K562 (cell line): ENCODE measurements around the gene TENM3. TPM values are rescaled to one million over a fixed set of nuclear protein-coding genes. Genes with fewer than 3 reads are reported as not detected.

Experiments
- ATAC-seq: fragments of 200-7000 bp; cut with Tn5 transposase; 3 replicates; pipeline ENCODE4 v1.9.1; 2020; ENCODE audit warnings: moderate library complexity
- BruUV-seq: library from RNA; stranded (reverse); fragments of 400-500 nt; replicated peaks from 2 replicates; lab custom pipeline; 2021; lab: Mats Ljungman, UMichigan
- CTCF ChIA-PET: fragments of 300-600 bp; formaldehyde crosslinking; extraction: SDS; loops from one replicate; lab custom pipeline; 2021; ENCODE audit warnings: low intra/inter-chr PET ratio; lab: Yijun Ruan, JAX
- POLR2A ChIA-PET: fragments of 300-600, 350-650 bp; sonication (Branson Sonifier 250); formaldehyde crosslinking; extraction: SDS; loops from one replicate; lab custom pipeline; 2021; ENCODE audit warnings: antibody characterized with exemption, inconsistent platforms; lab: Yijun Ruan, JAX
- DNase-seq, 4 experiments: peaks; one replicate each; pipeline versions ENCODE4 v3.0.0 to v3.0.0-alpha.2; 2011 to 2018; ENCODE audit warnings: low spot score in 3 of 4, mixed read lengths in 3 of 4; ENCODE audit errors: extremely low read depth in 1 of 4
- FAIRE-seq: peaks from 2 replicates; lab custom pipeline; 2011; peaks lifted over from hg19 to GRCh38; lab: Jason Lieb, UNC
- H2AFZ ChIP-seq: 2 replicates; pipeline ENCODE4 v1.6.0; 2011; ENCODE audit warnings: low read depth, low read length, control low read depth, inconsistent platforms
- H3K27ac ChIP-seq: fragments of 200-600 bp; 3 replicates; pipeline ENCODE4 v1.8.0; 2011; ENCODE audit warnings: low read depth, mild to moderate bottlenecking, control low read depth, inconsistent platforms, low read length, moderate library complexity, mixed read lengths; ENCODE audit errors: extremely low read depth
- H3K27me3 ChIP-seq, 2 experiments: fragments of 300-600 bp in 1 of 2; 2 replicates in 1 of 2; 3 replicates in 1 of 2; pipeline versions ENCODE4 v1.6.0 to v1.8.0; 2011; ENCODE audit warnings: inconsistent platforms in 2 of 2, low read length in 2 of 2, mild to moderate bottlenecking in 1 of 2, mixed read lengths in 1 of 2, moderate library complexity in 1 of 2; ENCODE audit not compliant: control insufficient read depth in 2 of 2, insufficient read depth in 2 of 2
- H3K36me3 ChIP-seq: fragments of 300-600 bp; 3 replicates; pipeline ENCODE4 v1.8.0; 2011; ENCODE audit warnings: mild to moderate bottlenecking, low read length, inconsistent platforms; ENCODE audit not compliant: control insufficient read depth, insufficient read depth
- H3K4me1 ChIP-seq, 2 experiments: fragments of 200-600 bp in 1 of 2; replicated peaks in 1 of 2; 2 replicates in 1 of 2; 3 replicates in 1 of 2; pipeline versions ENCODE4 v1.5.1 to v1.8.0; 2011; ENCODE audit warnings: inconsistent platforms in 2 of 2, low read length in 2 of 2, mild to moderate bottlenecking in 1 of 2, mixed read lengths in 1 of 2, moderate library complexity in 1 of 2; ENCODE audit not compliant: control insufficient read depth in 2 of 2, insufficient read depth in 2 of 2
- H3K4me2 ChIP-seq: 2 replicates; pipeline ENCODE4 v1.6.1; 2011; ENCODE audit warnings: low read length, control low read depth, inconsistent platforms, mixed read lengths; ENCODE audit not compliant: insufficient read depth
- H3K4me3 ChIP-seq: fragments of 200-600 bp; sonication (generic), shearing (Covaris generic); 2 replicates; pipeline ENCODE4 v1.5.1; 2016; ENCODE audit warnings: control low read depth, inconsistent platforms
- H3K79me2 ChIP-seq: fragments of 200-600 bp; 3 replicates; pipeline ENCODE4 v1.8.0; 2011; ENCODE audit warnings: low read length, inconsistent platforms; ENCODE audit not compliant: control insufficient read depth, insufficient read depth
- H3K9ac ChIP-seq, 2 experiments: 2 replicates each; pipeline versions ENCODE4 v1.6.0 to v1.6.1; 2011; ENCODE audit warnings: low read depth in 2 of 2, low read length in 2 of 2, control low read depth in 1 of 2, inconsistent platforms in 1 of 2, mild to moderate bottlenecking in 1 of 2, mixed read lengths in 1 of 2; ENCODE audit not compliant: insufficient read depth in 1 of 2
- H3K9me1 ChIP-seq: one replicate; pipeline ENCODE4 v1.6.0; 2011; ENCODE audit warnings: inconsistent platforms, mild to moderate bottlenecking, low read length, moderate library complexity; ENCODE audit not compliant: control insufficient read depth, insufficient read depth
- H3K9me3 ChIP-seq: replicated peaks from 2 replicates; pipeline ENCODE4 v1.5.1; 2011; ENCODE audit warnings: low read depth, low read length, inconsistent platforms; ENCODE audit not compliant: control insufficient read depth, insufficient read depth
- H4K20me1 ChIP-seq: replicated peaks from 2 replicates; pipeline ENCODE4 v1.6.1; 2011; ENCODE audit warnings: low read length, inconsistent platforms, mixed read lengths; ENCODE audit not compliant: control insufficient read depth, insufficient read depth
- BRF1 ChIP-seq: IDR thresholded peaks from 3 replicates; pipeline ENCODE4 v1.6.1; 2011; ENCODE audit warnings: borderline replicate concordance, mild to moderate bottlenecking; ENCODE audit not compliant: insufficient read length; ENCODE audit errors: extremely low read depth
- CBX1 ChIP-seq: sonication (generic); IDR thresholded peaks from 2 replicates; pipeline ENCODE4 v1.6.1; 2016; ENCODE audit warnings: antibody characterized with exemption, low read depth, mild to moderate bottlenecking
- HDAC1 ChIP-seq, 2 experiments: fragments of 450-650 bp; IDR thresholded peaks; 2 replicates each; pipeline ENCODE4 v1.6.1; 2016 to 2017; ENCODE audit warnings: inconsistent platforms in 1 of 2, mild to moderate bottlenecking in 1 of 2, moderate library complexity in 1 of 2
- KDM5B ChIP-seq: fragments of 200-600 bp; sonication (generic); IDR thresholded peaks from 2 replicates; pipeline ENCODE4 v1.6.1; 2012; ENCODE audit warnings: low read depth, mild to moderate bottlenecking, moderate library complexity, low read length, control low read depth, inconsistent platforms; ENCODE audit not compliant: insufficient replicate concordance
- KLF13 ChIP-seq: fragments of 450-650 bp; IDR thresholded peaks from 2 replicates; pipeline ENCODE4 v1.6.1; 2016; ENCODE audit warnings: missing genetic modification characterization, low read depth, mild to moderate bottlenecking, missing compliant biosample characterization, moderate library complexity, borderline replicate concordance
- MYC ChIP-seq, 2 experiments: fragments of 250-450 bp in 1 of 2; sonication (Bioruptor Pico) in 1 of 2; IDR thresholded peaks; 2 replicates each; pipeline versions ENCODE4 v1.5.1 to v1.6.1; 2012 to 2021; ENCODE audit warnings: low read depth in 2 of 2, borderline replicate concordance in 1 of 2, improper control_type of control experiment in 1 of 2, low read length in 1 of 2, mild to moderate bottlenecking in 1 of 2, moderate library complexity in 1 of 2
- NUFIP1 ChIP-seq: fragments of 450-650 bp; IDR thresholded peaks from 2 replicates; pipeline ENCODE4 v1.6.1; 2018; ENCODE audit not compliant: partially characterized antibody
- SREBF2 ChIP-seq: sonication (generic); formaldehyde crosslinking; IDR thresholded peaks from 2 replicates; pipeline ENCODE4 v1.4.0; 2020; ENCODE audit warnings: mild to moderate bottlenecking, missing genetic modification reagents
- TEAD1 ChIP-seq, 2 experiments: fragments of 450-650 bp in 1 of 2; sonication (generic) in 1 of 2; formaldehyde crosslinking; IDR thresholded peaks; 2 replicates each; pipeline versions ENCODE4 v1.4.0 to v1.8.0; 2020 to 2022; ENCODE audit warnings: mild to moderate bottlenecking in 2 of 2, missing genetic modification reagents in 1 of 2
- TSC22D4 ChIP-seq: fragments of 450-650 bp; IDR thresholded peaks from 2 replicates; pipeline ENCODE4 v1.6.1; 2016; ENCODE audit warnings: missing genetic modification characterization, missing biosample characterization, control low read depth
- ZFPM2 ChIP-seq: fragments of 250-450 bp; sonication (Bioruptor Pico); IDR thresholded peaks from 2 replicates; pipeline ENCODE4 v1.5.1; 2022; ENCODE audit warnings: mild to moderate bottlenecking
- ZNF24 ChIP-seq: fragments of 450-650 bp; IDR thresholded peaks from 2 replicates; pipeline ENCODE4 v1.6.1; 2016
- WGBS: fragments of 100-300 bp; shearing (Covaris generic); methylation state at CpG from one replicate; pipeline ENCODE4 v1.1.6; 2016; ENCODE audit warnings: low coverage, mixed read lengths; ENCODE audit not compliant: insufficient coverage; ENCODE audit errors: missing lambda C conversion rate; 5-methylcytosine and 5-hydroxymethylcytosine counted together
- in situ Hi-C: fragments of 300-500 bp; cut with MboI; formaldehyde crosslinking; loops from 4 replicates; pipeline ENCODE4 v1.15.0; 2018; ENCODE audit warnings: inconsistent platforms, mixed read lengths
- intact Hi-C: fragments of 100-400 bp; cut with micrococcal nuclease; formaldehyde crosslinking; loops from 2 replicates; pipeline ENCODE4 v1.14.2; 2022
- polyA plus RNA-seq, 8 experiments: library from polyadenylated mRNA; depleted of rRNA in 4 of 8; stranded (reverse) in 5 of 8; unstranded in 3 of 8; fragments of >200 nt; fragmentation: Nextera tagmentation in 2 of 8; fragmentation: Illumina TruSeq in 1 of 8; extraction: Ambion mirVana in 2 of 8; extraction: Trizol in 1 of 8; gene quantifications; 2 replicates each; pipeline versions ENCODE4 v1.2.1 to v1.2.3, GENCODE V29; 2011 to 2014; ENCODE audit warnings: inconsistent platforms in 1 of 8, missing spikeins in 1 of 8
- total RNA-seq, 7 experiments: library from RNA; depleted of rRNA in 6 of 7; stranded (reverse); fragments of >200 nt in 6 of 7; fragmentation: Illumina TruSeq in 2 of 7; extraction: Trizol in 2 of 7; gene quantifications; 2 replicates each; pipeline versions ENCODE4 v1.2.1 to v1.2.3, GENCODE V29; 2011 to 2021; ENCODE audit warnings: low replicate concordance in 1 of 7
- TF ChIP-seq, protein P1 (sequence below): sonication (generic); formaldehyde crosslinking; IDR thresholded peaks from 2 replicates; pipeline ENCODE4 v1.8.0; 2022; ENCODE audit warnings: mild to moderate bottlenecking, missing genetic modification reagents
- TF ChIP-seq, protein P2 (sequence below): IDR thresholded peaks from 2 replicates; pipeline ENCODE4 v1.6.1; 2011; ENCODE audit warnings: borderline replicate concordance, low read depth, mild to moderate bottlenecking, moderate library complexity, low read length; ENCODE audit not compliant: insufficient read depth, poor library complexity, severe bottlenecking
- TF ChIP-seq, protein P3 (sequence below): sonication (generic); formaldehyde crosslinking; IDR thresholded peaks from 2 replicates; pipeline ENCODE4 v1.8.0; 2022; ENCODE audit warnings: mild to moderate bottlenecking, missing genetic modification reagents

TENM3 gene
- total and polyA plus RNA-seq, 9 of the 15 experiments (the other 6 are each of a cell fraction or from before 2014, with no cell fraction given): 0.01 to 0.02 TPM; not detected in 7

DNA sequence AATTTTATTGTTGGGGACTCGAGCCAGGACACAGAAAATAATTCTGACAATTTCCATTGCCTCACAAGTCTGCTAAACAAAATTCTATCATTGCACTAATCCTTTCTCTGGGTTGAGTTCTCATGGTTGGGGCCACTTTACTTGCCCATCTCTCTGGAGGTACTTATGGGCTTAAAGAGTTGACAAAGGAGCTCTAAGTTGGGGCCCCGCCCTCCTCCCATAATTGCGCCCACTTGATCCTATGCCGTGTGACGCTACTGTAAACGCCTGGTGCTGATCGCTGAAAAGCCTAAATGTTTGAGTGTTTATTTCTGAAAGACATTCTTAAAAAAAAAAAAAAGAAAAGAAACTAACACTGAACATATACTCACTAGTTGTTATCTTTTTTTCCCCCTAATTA is 103.0 kb downstream of the TENM3 start:
- no peak for ATAC-seq
- intact Hi-C loops: no loop called here
- WGBS: 2% methylated on average over 7 of the region's 7 CpGs
- in situ Hi-C loops: no loop called here
- Histone ChIP-seq H3K79me2 (no peaks in the 10 kb centered on the region), H3K27ac (no peak overlapping the region), H3K4me2 (no peak overlapping the region), H3K9me1 (no peaks in the 10 kb centered on the region), H3K9ac (no peak overlapping the region), H4K20me1 (no peaks in the 10 kb centered on the region; the same call in 1 of the 2 replicates), H3K27me3 (no peaks in the 10 kb centered on the region), H3K4me1 (no peaks in the 10 kb centered on the region), H2AFZ (no peak overlapping the region), H3K9me3 (no peaks in the 10 kb centered on the region), H3K4me3 (no peak overlapping the region), H3K36me3 (no peaks in the 10 kb centered on the region)
- no peak for FAIRE-seq
- ChIA-PET CTCF (no interaction called here), POLR2A (no interaction called here)
- no peak for DNase-seq
- no TSS peak for BruUV-seq
- TF ChIP-seq, protein P1, sequence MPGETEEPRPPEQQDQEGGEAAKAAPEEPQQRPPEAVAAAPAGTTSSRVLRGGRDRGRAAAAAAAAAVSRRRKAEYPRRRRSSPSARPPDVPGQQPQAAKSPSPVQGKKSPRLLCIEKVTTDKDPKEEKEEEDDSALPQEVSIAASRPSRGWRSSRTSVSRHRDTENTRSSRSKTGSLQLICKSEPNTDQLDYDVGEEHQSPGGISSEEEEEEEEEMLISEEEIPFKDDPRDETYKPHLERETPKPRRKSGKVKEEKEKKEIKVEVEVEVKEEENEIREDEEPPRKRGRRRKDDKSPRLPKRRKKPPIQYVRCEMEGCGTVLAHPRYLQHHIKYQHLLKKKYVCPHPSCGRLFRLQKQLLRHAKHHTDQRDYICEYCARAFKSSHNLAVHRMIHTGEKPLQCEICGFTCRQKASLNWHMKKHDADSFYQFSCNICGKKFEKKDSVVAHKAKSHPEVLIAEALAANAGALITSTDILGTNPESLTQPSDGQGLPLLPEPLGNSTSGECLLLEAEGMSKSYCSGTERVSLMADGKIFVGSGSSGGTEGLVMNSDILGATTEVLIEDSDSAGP (CRISPR knock-in tag): no peak
- no peak for TF ChIP-seq SREBF2 (CRISPR knock-in tag)
- no peak for TF ChIP-seq KDM5B
- no peak for TF ChIP-seq ZNF24
- TF ChIP-seq, protein P2, sequence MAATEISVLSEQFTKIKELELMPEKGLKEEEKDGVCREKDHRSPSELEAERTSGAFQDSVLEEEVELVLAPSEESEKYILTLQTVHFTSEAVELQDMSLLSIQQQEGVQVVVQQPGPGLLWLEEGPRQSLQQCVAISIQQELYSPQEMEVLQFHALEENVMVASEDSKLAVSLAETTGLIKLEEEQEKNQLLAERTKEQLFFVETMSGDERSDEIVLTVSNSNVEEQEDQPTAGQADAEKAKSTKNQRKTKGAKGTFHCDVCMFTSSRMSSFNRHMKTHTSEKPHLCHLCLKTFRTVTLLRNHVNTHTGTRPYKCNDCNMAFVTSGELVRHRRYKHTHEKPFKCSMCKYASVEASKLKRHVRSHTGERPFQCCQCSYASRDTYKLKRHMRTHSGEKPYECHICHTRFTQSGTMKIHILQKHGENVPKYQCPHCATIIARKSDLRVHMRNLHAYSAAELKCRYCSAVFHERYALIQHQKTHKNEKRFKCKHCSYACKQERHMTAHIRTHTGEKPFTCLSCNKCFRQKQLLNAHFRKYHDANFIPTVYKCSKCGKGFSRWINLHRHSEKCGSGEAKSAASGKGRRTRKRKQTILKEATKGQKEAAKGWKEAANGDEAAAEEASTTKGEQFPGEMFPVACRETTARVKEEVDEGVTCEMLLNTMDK: no peak
- TF ChIP-seq CBX1: no peak
- no peak for TF ChIP-seq NUFIP1
- no peak for TF ChIP-seq KLF13
- no peak for TF ChIP-seq ZFPM2 (CRISPR knock-in tag)
- no peak for TF ChIP-seq MYC (IDR thresholded peaks at IDR 0.05; ENCODE audit: low read depth, low read length)
- TF ChIP-seq MYC (CRISPR knock-in tag; IDR thresholded peaks at IDR 0.05; ENCODE audit: borderline replicate concordance, low read depth): no peak
- no peak for TF ChIP-seq TSC22D4 (tag)
- TF ChIP-seq HDAC1 (IDR thresholded peaks at IDR 0.05): no peak
- no peak for TF ChIP-seq BRF1
- TF ChIP-seq TEAD1 (CRISPR knock-in tag; IDR thresholded peaks at IDR 0.05): no peak
- TF ChIP-seq, protein P3, sequence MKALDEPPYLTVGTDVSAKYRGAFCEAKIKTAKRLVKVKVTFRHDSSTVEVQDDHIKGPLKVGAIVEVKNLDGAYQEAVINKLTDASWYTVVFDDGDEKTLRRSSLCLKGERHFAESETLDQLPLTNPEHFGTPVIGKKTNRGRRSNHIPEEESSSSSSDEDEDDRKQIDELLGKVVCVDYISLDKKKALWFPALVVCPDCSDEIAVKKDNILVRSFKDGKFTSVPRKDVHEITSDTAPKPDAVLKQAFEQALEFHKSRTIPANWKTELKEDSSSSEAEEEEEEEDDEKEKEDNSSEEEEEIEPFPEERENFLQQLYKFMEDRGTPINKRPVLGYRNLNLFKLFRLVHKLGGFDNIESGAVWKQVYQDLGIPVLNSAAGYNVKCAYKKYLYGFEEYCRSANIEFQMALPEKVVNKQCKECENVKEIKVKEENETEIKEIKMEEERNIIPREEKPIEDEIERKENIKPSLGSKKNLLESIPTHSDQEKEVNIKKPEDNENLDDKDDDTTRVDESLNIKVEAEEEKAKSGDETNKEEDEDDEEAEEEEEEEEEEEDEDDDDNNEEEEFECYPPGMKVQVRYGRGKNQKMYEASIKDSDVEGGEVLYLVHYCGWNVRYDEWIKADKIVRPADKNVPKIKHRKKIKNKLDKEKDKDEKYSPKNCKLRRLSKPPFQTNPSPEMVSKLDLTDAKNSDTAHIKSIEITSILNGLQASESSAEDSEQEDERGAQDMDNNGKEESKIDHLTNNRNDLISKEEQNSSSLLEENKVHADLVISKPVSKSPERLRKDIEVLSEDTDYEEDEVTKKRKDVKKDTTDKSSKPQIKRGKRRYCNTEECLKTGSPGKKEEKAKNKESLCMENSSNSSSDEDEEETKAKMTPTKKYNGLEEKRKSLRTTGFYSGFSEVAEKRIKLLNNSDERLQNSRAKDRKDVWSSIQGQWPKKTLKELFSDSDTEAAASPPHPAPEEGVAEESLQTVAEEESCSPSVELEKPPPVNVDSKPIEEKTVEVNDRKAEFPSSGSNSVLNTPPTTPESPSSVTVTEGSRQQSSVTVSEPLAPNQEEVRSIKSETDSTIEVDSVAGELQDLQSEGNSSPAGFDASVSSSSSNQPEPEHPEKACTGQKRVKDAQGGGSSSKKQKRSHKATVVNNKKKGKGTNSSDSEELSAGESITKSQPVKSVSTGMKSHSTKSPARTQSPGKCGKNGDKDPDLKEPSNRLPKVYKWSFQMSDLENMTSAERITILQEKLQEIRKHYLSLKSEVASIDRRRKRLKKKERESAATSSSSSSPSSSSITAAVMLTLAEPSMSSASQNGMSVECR (CRISPR knock-in tag): no peak
